Heart right ventricle (tissue), 16 donors: ENCODE data around the gene DCST2. TPM values are rescaled to one million over a fixed set of nuclear protein-coding genes. Genes with fewer than 3 reads are reported as not detected.

Source experiments
- ATAC-seq, 8 donors: fragments of 200-7000 bp; cut with Tn5 transposase; one replicate each; pipeline ENCODE4 v1.9.1; 2020; ENCODE audit warnings: mild to moderate bottlenecking in 8 of 8, moderate library complexity in 8 of 8, moderate number of reproducible peaks in 1 of 8
- DNase-seq, 2 donors: peaks; one replicate each; pipeline ENCODE4 v3.0.0-alpha.2; 2020
- H3K27ac ChIP-seq, 10 donors: fragments of 200-600 bp; sonication (generic) in 2 of 10; one replicate each; pipeline versions ENCODE4 v1.5.0 to v1.8.0; 2020 to 2022; ENCODE audit warnings: mild to moderate bottlenecking in 3 of 10
- H3K27me3 ChIP-seq, 7 donors: fragments of 200-600 bp; one replicate each; pipeline ENCODE4 v1.8.0; 2021 to 2022; ENCODE audit warnings: mild to moderate bottlenecking in 2 of 7
- H3K36me3 ChIP-seq, 9 donors: fragments of 200-600 bp; sonication (generic) in 1 of 9; one replicate each; pipeline versions ENCODE4 v1.5.0 to v1.8.0; 2020 to 2022; ENCODE audit warnings: mild to moderate bottlenecking in 2 of 9
- H3K4me1 ChIP-seq, 9 donors: fragments of 200-600 bp; sonication (generic) in 1 of 9; one replicate each; pipeline versions ENCODE4 v1.5.0 to v1.8.0; 2020 to 2022; ENCODE audit warnings: mild to moderate bottlenecking in 4 of 9
- H3K4me3 ChIP-seq, 10 donors: fragments of 200-600 bp; sonication (generic) in 2 of 10; one replicate each; pipeline versions ENCODE4 v1.5.0 to v1.8.0; 2020 to 2022; ENCODE audit warnings: mild to moderate bottlenecking in 7 of 10, moderate library complexity in 2 of 10
- H3K9me3 ChIP-seq, 11 donors: fragments of 200-600 bp in 10 of 11; sonication (generic) in 2 of 11; one replicate each; pipeline versions ENCODE4 v1.5.0 to v1.8.0; 2013 to 2022; ENCODE audit warnings: mild to moderate bottlenecking in 2 of 11, control low read depth in 1 of 11, moderate library complexity in 1 of 11
- WGBS, 2 donors: extraction: QIAGEN DNeasy Blood & Tissue Kit; methylation state at CpG; one replicate each; pipeline ENCODE4 v1.1.7; 2013; ENCODE audit warnings: inconsistent platforms in 1 of 2; 5-methylcytosine and 5-hydroxymethylcytosine counted together
- intact Hi-C, 10 donors: fragments of 100-400 bp; cut with DNase I; formaldehyde crosslinking; loops; one replicate each; pipeline versions ENCODE4 v1.11.1 to v1.14.2; 2022
- polyA plus RNA-seq, 2 donors: library from polyadenylated mRNA; stranded (reverse); fragments of 200-250 nt; gene quantifications; one replicate each; pipeline ENCODE4 v1.2.3, GENCODE V29; 2013
- total RNA-seq, 10 donors: library from RNA; stranded (reverse); fragmentation: NEBNext Ultra II Directional in 3 of 10; extraction: Animal tissue kit (Norgen Biotek cat#: 25700) in 3 of 10; gene quantifications; one replicate each; pipeline versions ENCODE4 v1.2.1 to v1.2.4, GENCODE V29; 2021 to 2023
- TF ChIP-seq, protein P1 (sequence below), 9 donors: fragments of 200-600 bp; sonication (generic) in 2 of 9; IDR thresholded peaks; one replicate each; pipeline versions ENCODE4 v1.5.0 to v1.8.0; 2021 to 2022; ENCODE audit warnings: antibody characterized with exemption in 9 of 9, mild to moderate bottlenecking in 5 of 9, moderate library complexity in 1 of 9
- donor health status: Arrhythmogenic right ventricular cardiomyopathy.
- donor health status: ischemic (EF 13 %, LVEDD 7.1; RV severe dilation, severe dysfunction).
- donor health status: healthy with polysubstance abuse.
- donor health status: DM: no; HTN: yes; CAD: no.
- donor health status: DM: no; HTN: no; CAD: no.
- donor health status: ischemic (EF 25% LVEDD 6.9; RV normal size, moderate dysfunction).
- donor health status: ischemic (EF 25% LVEDD 5.7; RV mildly dilated, moderate dysfunction).
- donor health status: healthy.
- donor health status: DM: yes; HTN: yes; CAD: no.
- donor health status: Ischemic cardiomyopathy.
- donor health status: ischemic (EF 35%, LVEDD 5.7; RV mildly dilated, moderate dysfunction).
- donor health status: nonischemic (EF 11% LVEDD 7.7; RV severe dilation, severe dysfunction).
- donor health status: DM: yes; HTN: yes; CAD: no.
- donor health status: PGD.
- donor health status: ischemic (EF 29% LVEDD 5.4; RV normal size, mild dysfunction).
- donor health status: nonischemic (EF 23%, LVEDD 6.1; RV moderate dilation, normal function).

The DCST2 gene
- total and polyA plus RNA-seq, 12 donors = 0.15 to 1.8 (median 0.32) TPM; not detected in 1

DNA sequence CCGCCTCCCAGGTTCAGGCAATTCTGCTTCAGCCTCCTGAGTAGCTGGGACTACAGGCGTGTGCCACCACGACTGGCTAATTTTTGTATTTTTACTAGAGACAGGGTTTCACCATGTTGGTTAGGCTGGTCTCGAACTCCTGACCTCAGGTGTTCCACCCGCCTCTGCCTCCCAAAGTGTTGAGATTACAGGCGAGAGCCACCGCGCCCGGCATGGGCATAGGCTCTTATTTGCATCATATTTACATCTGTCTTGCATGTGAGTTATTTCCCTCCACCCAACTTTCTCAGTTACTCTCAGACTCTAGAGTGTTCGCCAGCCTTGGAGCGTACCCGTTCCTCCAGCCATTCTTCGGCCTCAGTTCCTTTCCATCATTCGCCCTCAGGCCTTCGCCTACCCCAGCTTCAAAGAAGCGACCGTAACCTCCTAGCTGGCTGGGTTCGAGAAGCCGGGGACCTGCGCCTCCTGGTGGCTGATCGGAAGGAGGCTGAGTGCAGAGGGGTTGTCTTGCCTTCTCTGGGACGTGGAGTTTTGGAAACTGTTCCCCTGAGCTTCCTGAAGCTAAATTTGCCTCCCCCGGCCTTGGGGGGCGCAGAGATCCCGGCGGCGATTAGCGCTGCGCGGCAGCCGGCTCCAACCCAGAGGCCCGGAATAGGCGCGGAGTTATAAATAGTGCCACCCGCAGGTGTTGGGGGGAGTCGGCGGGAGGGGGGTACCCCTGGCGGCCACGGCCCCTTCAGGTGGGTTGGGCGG is 34.6 kb downstream of the DCST2 start:
- ATAC-seq (no peak), DNase-seq (peak; percentile 69 to 77)
- H3K4me3 ChIP-seq = peak overlapping the region in 9 of 10 donors; percentile 50 to 97 (median 91)
- no peaks in the 10 kb centered on the region for H3K9me3 ChIP-seq
- H3K27ac ChIP-seq = peak overlapping the region in 9 of 10 donors; percentile 10 to 98 (median 95)
- peaks cover 10 to 52% (median 21%) of the 10 kb centered on the region in 9 donors for H3K4me1 ChIP-seq
- no peaks in the 10 kb centered on the region for H3K36me3 ChIP-seq
- intact Hi-C loops = loop anchor here in 6 of 10 donors (2.0 to 5.0 kb wide), 2 partner anchors 16 to 37 kb away; partner anchors contain the start of genes PYGO2 (in 6 of the 6) and FLAD1 (in 1 of the 6)
- H3K27me3 ChIP-seq = no peaks in the 10 kb centered on the region
- 12% methylated on average over 40 of the region's 40 CpGs for WGBS, 2 donors
- TF ChIP-seq, protein P1, sequence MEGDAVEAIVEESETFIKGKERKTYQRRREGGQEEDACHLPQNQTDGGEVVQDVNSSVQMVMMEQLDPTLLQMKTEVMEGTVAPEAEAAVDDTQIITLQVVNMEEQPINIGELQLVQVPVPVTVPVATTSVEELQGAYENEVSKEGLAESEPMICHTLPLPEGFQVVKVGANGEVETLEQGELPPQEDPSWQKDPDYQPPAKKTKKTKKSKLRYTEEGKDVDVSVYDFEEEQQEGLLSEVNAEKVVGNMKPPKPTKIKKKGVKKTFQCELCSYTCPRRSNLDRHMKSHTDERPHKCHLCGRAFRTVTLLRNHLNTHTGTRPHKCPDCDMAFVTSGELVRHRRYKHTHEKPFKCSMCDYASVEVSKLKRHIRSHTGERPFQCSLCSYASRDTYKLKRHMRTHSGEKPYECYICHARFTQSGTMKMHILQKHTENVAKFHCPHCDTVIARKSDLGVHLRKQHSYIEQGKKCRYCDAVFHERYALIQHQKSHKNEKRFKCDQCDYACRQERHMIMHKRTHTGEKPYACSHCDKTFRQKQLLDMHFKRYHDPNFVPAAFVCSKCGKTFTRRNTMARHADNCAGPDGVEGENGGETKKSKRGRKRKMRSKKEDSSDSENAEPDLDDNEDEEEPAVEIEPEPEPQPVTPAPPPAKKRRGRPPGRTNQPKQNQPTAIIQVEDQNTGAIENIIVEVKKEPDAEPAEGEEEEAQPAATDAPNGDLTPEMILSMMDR (IDR thresholded peaks at IDR 0.05) = peak; percentile 64 to 90 (median 80)

DNA sequence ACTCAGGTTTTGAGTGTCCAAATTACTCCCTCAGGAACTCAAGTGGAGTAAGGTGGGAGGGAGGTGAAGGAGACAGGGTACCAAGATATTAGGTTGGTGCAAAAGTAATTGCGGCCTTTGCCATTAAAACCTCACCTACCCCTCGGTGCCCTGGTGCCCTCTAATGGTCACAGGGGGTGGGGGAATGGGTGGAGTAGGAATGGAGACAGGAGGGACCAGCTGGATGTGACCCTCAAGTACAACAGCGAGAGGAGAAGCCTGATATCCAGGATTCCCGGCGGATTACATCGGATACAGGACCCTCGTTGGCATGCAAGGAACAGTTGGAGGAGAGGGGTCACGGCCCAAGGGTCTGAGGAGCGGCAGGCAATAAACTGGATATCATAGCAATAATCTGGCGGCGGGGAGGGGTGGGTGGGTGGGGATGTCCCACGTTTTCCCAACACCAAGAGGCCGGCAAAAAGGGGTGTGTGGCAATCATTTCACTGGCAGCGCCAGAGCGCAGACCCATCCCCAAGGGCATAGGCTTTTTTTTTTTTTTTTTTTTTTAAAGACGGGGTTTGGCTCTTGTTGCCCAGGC is 35.3 kb downstream of the DCST2 start:
- intact Hi-C loops = loop anchor here in 6 of 10 donors (2.0 to 5.0 kb wide), 2 partner anchors 15 to 36 kb away; partner anchors contain the start of genes PYGO2 (in 6 of the 6) and FLAD1 (in 1 of the 6)
- 73 to 84% methylated on average over 15 to 16 of the region's 16 CpGs for WGBS, 2 donors
- peaks cover 0 to under 1% (median 0%) of the 10 kb centered on the region in 9 donors for H3K36me3 ChIP-seq
- peaks cover 8 to 51% (median 18%) of the 10 kb centered on the region in 9 donors for H3K4me1 ChIP-seq
- H3K4me3 ChIP-seq = no peak overlapping the region
- TF ChIP-seq, protein P1 (IDR thresholded peaks at IDR 0.05) = no peak
- DNase-seq = no peak
- H3K9me3 ChIP-seq = no peaks in the 10 kb centered on the region
- no peak overlapping the region for H3K27ac ChIP-seq
- ATAC-seq = no peak
- no peaks in the 10 kb centered on the region for H3K27me3 ChIP-seq

DNA sequence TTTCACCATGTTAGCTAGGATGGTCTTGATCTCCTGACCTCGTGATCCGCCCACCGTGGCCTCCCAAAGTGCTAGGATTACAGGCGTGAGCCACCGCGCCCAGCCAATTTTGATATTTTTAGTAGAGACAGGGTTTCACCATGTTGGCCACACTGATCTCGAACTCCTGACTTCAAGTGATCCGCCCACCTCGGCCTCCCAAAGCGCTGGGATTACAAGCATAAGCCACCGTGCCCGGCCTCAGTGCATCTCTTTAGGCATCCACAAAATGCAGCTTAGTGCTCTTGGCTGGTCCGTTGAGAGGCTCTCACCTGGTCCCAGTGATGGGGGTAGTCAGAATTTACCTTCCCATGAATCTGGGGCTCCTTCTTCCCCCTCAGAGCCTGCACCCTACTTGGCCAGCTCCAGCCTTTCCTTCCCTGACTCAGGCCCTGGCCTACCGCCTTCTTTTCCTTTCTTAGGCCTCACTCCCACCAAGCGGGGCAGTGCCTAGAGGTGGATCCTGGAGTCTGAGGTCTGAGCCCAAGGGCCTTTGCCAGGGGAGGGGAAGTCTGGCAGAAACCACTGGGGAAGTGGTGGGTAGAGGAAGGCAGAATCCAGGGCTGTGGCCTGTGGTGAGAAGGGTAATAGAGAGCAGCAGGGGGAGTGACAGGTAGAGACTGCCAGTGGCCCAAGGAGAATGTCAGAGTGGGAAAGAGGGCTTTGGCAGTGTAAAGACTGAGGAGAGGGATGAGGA is 36.4 kb downstream of the DCST2 start:
- Histone ChIP-seq H3K9me3 (no peaks in the 10 kb centered on the region), H3K4me1 (peaks cover 8 to 51% (median 18%) of the 10 kb centered on the region in 9 donors), H3K4me3 (no peak overlapping the region), H3K36me3 (peaks cover 0 to 9% (median 0%) of the 10 kb centered on the region in 9 donors), H3K27ac (no peak overlapping the region), H3K27me3 (no peaks in the 10 kb centered on the region)
- DNase-seq = no peak
- TF ChIP-seq, protein P1 (IDR thresholded peaks at IDR 0.05) = no peak
- ATAC-seq = no peak
- 83 to 85% methylated on average over 15 of the region's 15 CpGs for WGBS, 2 donors
- intact Hi-C loops = loop anchor here in 6 of 10 donors (5.0 kb wide), 1 partner anchor 35 kb away; the partner anchor contains the start of gene PYGO2 (in 6 of the 6)
